HEK293T (cell line): ENCODE data around the gene KRT3.

Experiments used
- CTCF ChIA-PET: fragments of 350-600 bp; formaldehyde crosslinking; extraction: SDS; loops from one replicate; lab custom pipeline; 2021; ENCODE audit warnings: antibody characterized with exemption, inconsistent platforms; lab: Yijun Ruan, JAX
- POLR2A ChIA-PET: fragments of 350-600 bp; formaldehyde crosslinking; extraction: SDS; loops from one replicate; lab custom pipeline; 2020; ENCODE audit warnings: antibody characterized with exemption, inconsistent platforms; lab: Yijun Ruan, JAX
- DNase-seq: peaks from one replicate; pipeline ENCODE4 v3.0.0; 2012; ENCODE audit warnings: mixed read lengths; ENCODE audit errors: extremely low spot score
- ARNT ChIP-seq: fragments of 450-650 bp; IDR thresholded peaks from 2 replicates; pipeline ENCODE4 v1.6.1; 2017; ENCODE audit warnings: mild to moderate bottlenecking
- BHLHE40 ChIP-seq: fragments of 450-650 bp; IDR thresholded peaks from 2 replicates; pipeline ENCODE4 v1.6.1; 2016; ENCODE audit warnings: mild to moderate bottlenecking, moderate library complexity, borderline replicate concordance
- CTBP1 ChIP-seq: fragments of 450-650 bp; IDR thresholded peaks from 2 replicates; pipeline ENCODE4 v1.6.1; 2016; ENCODE audit warnings: borderline replicate concordance
- ELF4 ChIP-seq: fragments of 450-650 bp; IDR thresholded peaks from 2 replicates; pipeline ENCODE4 v1.6.1; 2017; ENCODE audit warnings: antibody characterized with exemption
- FOXA1 ChIP-seq: fragments of 450-650 bp; IDR thresholded peaks from 2 replicates; pipeline ENCODE4 v1.6.1; 2016; ENCODE audit warnings: mild to moderate bottlenecking
- FOXK2 ChIP-seq: fragments of 450-650 bp; IDR thresholded peaks from 2 replicates; pipeline ENCODE4 v1.6.1; 2016; ENCODE audit warnings: mild to moderate bottlenecking
- FOXM1 ChIP-seq: fragments of 450-650 bp; IDR thresholded peaks from 2 replicates; pipeline ENCODE4 v1.6.1; 2017; ENCODE audit warnings: mild to moderate bottlenecking, borderline replicate concordance
- HDGF ChIP-seq: fragments of 450-650 bp; IDR thresholded peaks from 2 replicates; pipeline ENCODE4 v1.6.1; 2017; ENCODE audit warnings: antibody characterized with exemption, borderline replicate concordance
- L3MBTL2 ChIP-seq: fragments of 450-650 bp; conservative IDR thresholded peaks from 2 replicates; pipeline ENCODE4 v1.6.1; 2016; ENCODE audit warnings: mild to moderate bottlenecking
- LEF1 ChIP-seq: fragments of 450-650 bp; IDR thresholded peaks from 2 replicates; pipeline ENCODE4 v1.6.1; 2017; ENCODE audit warnings: mild to moderate bottlenecking, borderline replicate concordance
- NFRKB ChIP-seq: fragments of 450-650 bp; IDR thresholded peaks from 2 replicates; pipeline ENCODE4 v1.6.1; 2016; ENCODE audit warnings: mild to moderate bottlenecking, moderate library complexity
- PKNOX1 ChIP-seq: fragments of 450-650 bp; IDR thresholded peaks from 2 replicates; pipeline ENCODE4 v1.6.1; 2016
- SP1 ChIP-seq: fragments of 450-650 bp; IDR thresholded peaks from 2 replicates; pipeline ENCODE4 v1.6.1; 2017
- SUZ12 ChIP-seq: fragments of 450-650 bp; IDR thresholded peaks from 2 replicates; pipeline ENCODE4 v1.6.1; 2016; ENCODE audit warnings: mild to moderate bottlenecking
- TARDBP ChIP-seq: fragments of 450-650 bp; IDR thresholded peaks from 2 replicates; pipeline ENCODE4 v1.6.1; 2016
- ZNF384 ChIP-seq: fragments of 450-650 bp; IDR thresholded peaks from 2 replicates; pipeline ENCODE4 v1.6.1; 2016

Gene KRT3

GRCh38 chr12:52757449-52758176, 38.3 kb downstream of the KRT3 start:
- ChIA-PET POLR2A (no interaction called here), CTCF (no interaction called here)
- TF ChIP-seq FOXA1, result no peak
- no peak for TF ChIP-seq ARNT
- TF ChIP-seq L3MBTL2, result no peak
- TF ChIP-seq SUZ12, result no peak
- TF ChIP-seq ELF4, result no peak
- TF ChIP-seq SP1, result no peak
- TF ChIP-seq CTBP1, result no peak
- no peak for TF ChIP-seq LEF1
- TF ChIP-seq PKNOX1, result no peak
- no peak for TF ChIP-seq FOXM1
- TF ChIP-seq FOXK2, result no peak
- TF ChIP-seq HDGF, result no peak
- TF ChIP-seq NFRKB, result no peak
- TF ChIP-seq TARDBP, result no peak
- no peak for TF ChIP-seq ZNF384
- no peak for TF ChIP-seq BHLHE40

GRCh38 chr12:52756281-52756960, 39.5 kb downstream of the KRT3 start:
- ChIA-PET POLR2A (no interaction called here), CTCF (no interaction called here)
- no peak for DNase-seq
- no peak for TF ChIP-seq BHLHE40
- no peak for TF ChIP-seq FOXA1
- TF ChIP-seq LEF1, result no peak
- no peak for TF ChIP-seq CTBP1
- no peak for TF ChIP-seq FOXK2
- no peak for TF ChIP-seq SP1
- no peak for TF ChIP-seq L3MBTL2
- no peak for TF ChIP-seq FOXM1
- TF ChIP-seq ARNT, result no peak
- no peak for TF ChIP-seq NFRKB
- TF ChIP-seq PKNOX1, result no peak

More at GRCh38 chr12:52757449-52758176, 38.3 kb downstream of the KRT3 start:
- no peak for DNase-seq

- POLR2A ChIA-PET, result no interaction called here
- no peak for TF ChIP-seq ELF4
- no peak for TF ChIP-seq BHLHE40
- TF ChIP-seq SP1, result no peak
- no peak for TF ChIP-seq ARNT
- no peak for DNase-seq
- CTCF ChIA-PET, result no interaction called here
Measured at GRCh38 chr12:52755533-52755932, 40.4 kb downstream of the KRT3 start.

- DNase-seq, result no peak
- TF ChIP-seq FOXK2 (no peak), L3MBTL2 (no peak), CTBP1 (no peak), SP1 (no peak), FOXA1 (no peak)
- ChIA-PET POLR2A (no interaction called here), CTCF (no interaction called here)
Measured at GRCh38 chr12:52754135-52754534, 41.8 kb downstream of the KRT3 start.

GRCh38 chr12:52753283-52753682, 42.6 kb downstream of the KRT3 start:
- ChIA-PET POLR2A (no interaction called here), CTCF (no interaction called here)
- TF ChIP-seq FOXA1, result no peak
- TF ChIP-seq ELF4, result no peak
- no peak for TF ChIP-seq FOXK2
- TF ChIP-seq FOXM1, result no peak
- no peak for TF ChIP-seq SUZ12
- TF ChIP-seq ZNF384, result no peak
- TF ChIP-seq SP1, result no peak
- no peak for TF ChIP-seq HDGF
- no peak for TF ChIP-seq L3MBTL2
- TF ChIP-seq PKNOX1, result no peak
- TF ChIP-seq CTBP1, result no peak
- no peak for TF ChIP-seq TARDBP
- TF ChIP-seq ARNT, result no peak
- no peak for TF ChIP-seq LEF1
- TF ChIP-seq NFRKB, result no peak
- no peak for TF ChIP-seq BHLHE40
- DNase-seq, result no peak

DNA sequence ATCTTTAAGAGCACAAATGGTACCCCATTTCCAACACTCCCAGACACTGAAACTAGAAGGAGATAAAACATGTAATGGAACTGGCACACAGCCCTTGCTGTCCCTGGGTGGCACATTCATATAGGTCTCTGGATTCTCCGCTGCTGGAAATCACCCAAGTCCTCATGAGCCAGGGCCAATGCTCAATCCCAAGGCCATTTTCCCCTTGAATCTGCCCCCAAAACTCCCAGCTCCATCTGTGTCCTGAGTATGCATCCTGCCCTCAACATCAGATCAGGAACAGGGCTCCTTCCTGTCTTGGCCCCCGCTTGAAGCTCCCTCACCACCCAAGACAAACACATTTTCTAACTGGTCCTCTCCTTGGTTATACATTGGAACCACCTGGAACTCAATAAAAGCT, 43.4 kb downstream of the KRT3 start:
- ChIA-PET CTCF (no interaction called here), POLR2A (no interaction called here)
- TF ChIP-seq FOXK2, result no peak
- no peak for TF ChIP-seq L3MBTL2
- no peak for TF ChIP-seq ZNF384
- no peak for TF ChIP-seq PKNOX1
- no peak for TF ChIP-seq SP1
- no peak for TF ChIP-seq ARNT
- TF ChIP-seq BHLHE40, result no peak
- TF ChIP-seq LEF1, result no peak
- no peak for TF ChIP-seq FOXA1
- no peak for TF ChIP-seq SUZ12
- TF ChIP-seq FOXM1, result no peak
- TF ChIP-seq HDGF, result no peak
- no peak for TF ChIP-seq NFRKB
- TF ChIP-seq ELF4, result no peak
- TF ChIP-seq TARDBP, result no peak
- TF ChIP-seq CTBP1, result no peak

More for the DNA sequence above, 43.4 kb downstream of the KRT3 start:
- DNase-seq, result no peak
